HEK293 (cell line): ENCODE data around the gene NUP107.

ENCODE experiments used
- KLF10 ChIP-seq: fragments of 450-650 bp; IDR thresholded peaks from 2 replicates; pipeline ENCODE4 v1.5.1; 2018; ENCODE audit warnings: missing biosample characterization, mild to moderate bottlenecking, missing genetic modification characterization
- SETDB1 ChIP-seq: IDR thresholded peaks from one replicate; pipeline ENCODE4 v1.6.1; 2017; ENCODE audit warnings: mild to moderate bottlenecking, low read length, moderate library complexity, mixed read lengths; ENCODE audit not compliant: insufficient read length
- ZBTB26 ChIP-seq: fragments of 450-650 bp; formaldehyde crosslinking; optimal IDR thresholded peaks from 2 replicates; pipeline ENCODE3; 2016; ENCODE audit warnings: missing biosample characterization, mild to moderate bottlenecking, missing genetic modification characterization
- ZNF174 ChIP-seq: fragments of 450-650 bp; formaldehyde crosslinking; IDR thresholded peaks from 2 replicates; pipeline ENCODE4 v1.5.0; 2017; ENCODE audit warnings: missing biosample characterization, mild to moderate bottlenecking, missing genetic modification characterization
- ZNF404 ChIP-seq: fragments of 450-650 bp; formaldehyde crosslinking; IDR thresholded peaks from 2 replicates; pipeline ENCODE4 v1.5.1; 2017; ENCODE audit warnings: missing biosample characterization, missing genetic modification characterization
- ZNF48 ChIP-seq: fragments of 450-650 bp; formaldehyde crosslinking; IDR thresholded peaks from 2 replicates; pipeline ENCODE4 v1.5.1; 2016; ENCODE audit warnings: missing biosample characterization, missing genetic modification characterization
- ZNF510 ChIP-seq: fragments of 450-650 bp; formaldehyde crosslinking; IDR thresholded peaks from 2 replicates; pipeline ENCODE4 v1.5.1; 2018; ENCODE audit warnings: mild to moderate bottlenecking, missing genetic modification characterization, missing biosample characterization; ENCODE audit not compliant: insufficient replicate concordance
- ZNF529 ChIP-seq: fragments of 450-650 bp; formaldehyde crosslinking; IDR thresholded peaks from 2 replicates; pipeline ENCODE4 v1.5.1; 2017; ENCODE audit warnings: missing genetic modification characterization, missing biosample characterization; ENCODE audit not compliant: insufficient replicate concordance
- ZNF670 ChIP-seq: fragments of 450-650 bp; formaldehyde crosslinking; IDR thresholded peaks from 2 replicates; pipeline ENCODE4 v1.5.1; 2016; ENCODE audit warnings: missing biosample characterization, missing genetic modification characterization, low read depth
- TF ChIP-seq, protein P1 (sequence below): fragments of 450-650 bp; formaldehyde crosslinking; IDR thresholded peaks from 2 replicates; pipeline ENCODE4 v1.5.1; 2016; ENCODE audit warnings: missing biosample characterization, missing genetic modification characterization
- TF ChIP-seq, protein P2 (sequence below): fragments of 450-650 bp; formaldehyde crosslinking; IDR thresholded peaks from 2 replicates; pipeline ENCODE4 v1.5.1; 2017; ENCODE audit warnings: missing biosample characterization, missing genetic modification characterization
- TF ChIP-seq, protein P3 (sequence below): fragments of 450-650 bp; formaldehyde crosslinking; IDR thresholded peaks from 2 replicates; pipeline ENCODE4 v1.5.1; 2016; ENCODE audit warnings: missing biosample characterization, missing genetic modification characterization, low read depth
- TF ChIP-seq, protein P4 (sequence below): fragments of 450-650 bp; formaldehyde crosslinking; IDR thresholded peaks from 2 replicates; pipeline ENCODE4 v1.5.1; 2016; ENCODE audit warnings: missing biosample characterization, missing genetic modification characterization
- TF ChIP-seq, protein P5 (sequence below): fragments of 450-650 bp; formaldehyde crosslinking; IDR thresholded peaks from 2 replicates; pipeline ENCODE4 v1.5.1; 2016; ENCODE audit warnings: missing biosample characterization, missing genetic modification characterization

GRCh38 chr12:68749443-68749842 is 62.7 kb downstream of the NUP107 start:
- TF ChIP-seq, protein P1, sequence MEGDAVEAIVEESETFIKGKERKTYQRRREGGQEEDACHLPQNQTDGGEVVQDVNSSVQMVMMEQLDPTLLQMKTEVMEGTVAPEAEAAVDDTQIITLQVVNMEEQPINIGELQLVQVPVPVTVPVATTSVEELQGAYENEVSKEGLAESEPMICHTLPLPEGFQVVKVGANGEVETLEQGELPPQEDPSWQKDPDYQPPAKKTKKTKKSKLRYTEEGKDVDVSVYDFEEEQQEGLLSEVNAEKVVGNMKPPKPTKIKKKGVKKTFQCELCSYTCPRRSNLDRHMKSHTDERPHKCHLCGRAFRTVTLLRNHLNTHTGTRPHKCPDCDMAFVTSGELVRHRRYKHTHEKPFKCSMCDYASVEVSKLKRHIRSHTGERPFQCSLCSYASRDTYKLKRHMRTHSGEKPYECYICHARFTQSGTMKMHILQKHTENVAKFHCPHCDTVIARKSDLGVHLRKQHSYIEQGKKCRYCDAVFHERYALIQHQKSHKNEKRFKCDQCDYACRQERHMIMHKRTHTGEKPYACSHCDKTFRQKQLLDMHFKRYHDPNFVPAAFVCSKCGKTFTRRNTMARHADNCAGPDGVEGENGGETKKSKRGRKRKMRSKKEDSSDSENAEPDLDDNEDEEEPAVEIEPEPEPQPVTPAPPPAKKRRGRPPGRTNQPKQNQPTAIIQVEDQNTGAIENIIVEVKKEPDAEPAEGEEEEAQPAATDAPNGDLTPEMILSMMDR (tag by site-specific recombination), result no peak
- TF ChIP-seq SETDB1 (no peak), ZNF670 (tag by site-specific recombination) (no peak), KLF10 (no peak), ZNF174 (tag by site-specific recombination) (no peak), ZNF510 (tag by site-specific recombination) (no peak), ZNF404 (tag by site-specific recombination) (no peak), ZNF48 (no peak), ZBTB26 (tag by site-specific recombination) (no peak), ZNF529 (no peak)
- TF ChIP-seq, protein P2, sequence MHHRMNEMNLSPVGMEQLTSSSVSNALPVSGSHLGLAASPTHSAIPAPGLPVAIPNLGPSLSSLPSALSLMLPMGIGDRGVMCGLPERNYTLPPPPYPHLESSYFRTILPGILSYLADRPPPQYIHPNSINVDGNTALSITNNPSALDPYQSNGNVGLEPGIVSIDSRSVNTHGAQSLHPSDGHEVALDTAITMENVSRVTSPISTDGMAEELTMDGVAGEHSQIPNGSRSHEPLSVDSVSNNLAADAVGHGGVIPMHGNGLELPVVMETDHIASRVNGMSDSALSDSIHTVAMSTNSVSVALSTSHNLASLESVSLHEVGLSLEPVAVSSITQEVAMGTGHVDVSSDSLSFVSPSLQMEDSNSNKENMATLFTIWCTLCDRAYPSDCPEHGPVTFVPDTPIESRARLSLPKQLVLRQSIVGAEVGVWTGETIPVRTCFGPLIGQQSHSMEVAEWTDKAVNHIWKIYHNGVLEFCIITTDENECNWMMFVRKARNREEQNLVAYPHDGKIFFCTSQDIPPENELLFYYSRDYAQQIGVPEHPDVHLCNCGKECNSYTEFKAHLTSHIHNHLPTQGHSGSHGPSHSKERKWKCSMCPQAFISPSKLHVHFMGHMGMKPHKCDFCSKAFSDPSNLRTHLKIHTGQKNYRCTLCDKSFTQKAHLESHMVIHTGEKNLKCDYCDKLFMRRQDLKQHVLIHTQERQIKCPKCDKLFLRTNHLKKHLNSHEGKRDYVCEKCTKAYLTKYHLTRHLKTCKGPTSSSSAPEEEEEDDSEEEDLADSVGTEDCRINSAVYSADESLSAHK (tag by site-specific recombination), result no peak
- TF ChIP-seq, protein P3, sequence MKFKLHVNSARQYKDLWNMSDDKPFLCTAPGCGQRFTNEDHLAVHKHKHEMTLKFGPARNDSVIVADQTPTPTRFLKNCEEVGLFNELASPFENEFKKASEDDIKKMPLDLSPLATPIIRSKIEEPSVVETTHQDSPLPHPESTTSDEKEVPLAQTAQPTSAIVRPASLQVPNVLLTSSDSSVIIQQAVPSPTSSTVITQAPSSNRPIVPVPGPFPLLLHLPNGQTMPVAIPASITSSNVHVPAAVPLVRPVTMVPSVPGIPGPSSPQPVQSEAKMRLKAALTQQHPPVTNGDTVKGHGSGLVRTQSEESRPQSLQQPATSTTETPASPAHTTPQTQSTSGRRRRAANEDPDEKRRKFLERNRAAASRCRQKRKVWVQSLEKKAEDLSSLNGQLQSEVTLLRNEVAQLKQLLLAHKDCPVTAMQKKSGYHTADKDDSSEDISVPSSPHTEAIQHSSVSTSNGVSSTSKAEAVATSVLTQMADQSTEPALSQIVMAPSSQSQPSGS (tag by site-specific recombination), result no peak
- TF ChIP-seq, protein P4, sequence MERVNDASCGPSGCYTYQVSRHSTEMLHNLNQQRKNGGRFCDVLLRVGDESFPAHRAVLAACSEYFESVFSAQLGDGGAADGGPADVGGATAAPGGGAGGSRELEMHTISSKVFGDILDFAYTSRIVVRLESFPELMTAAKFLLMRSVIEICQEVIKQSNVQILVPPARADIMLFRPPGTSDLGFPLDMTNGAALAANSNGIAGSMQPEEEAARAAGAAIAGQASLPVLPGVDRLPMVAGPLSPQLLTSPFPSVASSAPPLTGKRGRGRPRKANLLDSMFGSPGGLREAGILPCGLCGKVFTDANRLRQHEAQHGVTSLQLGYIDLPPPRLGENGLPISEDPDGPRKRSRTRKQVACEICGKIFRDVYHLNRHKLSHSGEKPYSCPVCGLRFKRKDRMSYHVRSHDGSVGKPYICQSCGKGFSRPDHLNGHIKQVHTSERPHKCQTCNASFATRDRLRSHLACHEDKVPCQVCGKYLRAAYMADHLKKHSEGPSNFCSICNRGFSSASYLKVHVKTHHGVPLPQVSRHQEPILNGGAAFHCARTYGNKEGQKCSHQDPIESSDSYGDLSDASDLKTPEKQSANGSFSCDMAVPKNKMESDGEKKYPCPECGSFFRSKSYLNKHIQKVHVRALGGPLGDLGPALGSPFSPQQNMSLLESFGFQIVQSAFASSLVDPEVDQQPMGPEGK (tag by site-specific recombination), result no peak
- TF ChIP-seq, protein P5, sequence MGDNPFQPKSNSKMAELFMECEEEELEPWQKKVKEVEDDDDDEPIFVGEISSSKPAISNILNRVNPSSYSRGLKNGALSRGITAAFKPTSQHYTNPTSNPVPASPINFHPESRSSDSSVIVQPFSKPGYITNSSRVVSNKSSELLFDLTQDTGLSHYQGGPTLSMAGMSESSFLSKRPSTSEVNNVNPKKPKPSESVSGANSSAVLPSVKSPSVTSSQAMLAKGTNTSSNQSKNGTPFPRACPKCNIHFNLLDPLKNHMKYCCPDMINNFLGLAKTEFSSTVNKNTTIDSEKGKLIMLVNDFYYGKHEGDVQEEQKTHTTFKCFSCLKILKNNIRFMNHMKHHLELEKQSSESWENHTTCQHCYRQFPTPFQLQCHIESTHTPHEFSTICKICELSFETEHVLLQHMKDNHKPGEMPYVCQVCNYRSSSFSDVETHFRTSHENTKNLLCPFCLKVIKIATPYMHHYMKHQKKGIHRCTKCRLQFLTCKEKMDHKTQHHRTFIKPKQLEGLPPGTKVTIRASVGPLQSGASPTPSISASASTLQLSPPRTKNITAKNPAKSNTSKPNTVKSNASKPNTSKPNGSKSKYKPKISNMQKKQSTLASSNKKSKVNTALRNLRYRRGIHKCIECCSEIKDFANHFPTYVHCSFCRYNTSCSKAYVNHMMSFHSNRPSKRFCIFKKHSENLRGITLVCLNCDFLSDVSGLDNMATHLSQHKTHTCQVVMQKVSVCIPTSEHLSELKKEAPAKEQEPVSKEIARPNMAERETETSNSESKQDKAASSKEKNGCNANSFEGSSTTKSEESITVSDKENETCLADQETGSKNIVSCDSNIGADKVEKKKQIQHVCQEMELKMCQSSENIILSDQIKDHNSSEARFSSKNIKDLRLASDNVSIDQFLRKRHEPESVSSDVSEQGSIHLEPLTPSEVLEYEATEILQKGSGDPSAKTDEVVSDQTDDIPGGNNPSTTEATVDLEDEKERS (tag by site-specific recombination), result no peak
